Adrenal gland (tissue), 5 donors: Measurements from ENCODE around the gene TSPAN2.

Experiments
- POLR2A ChIP-seq, 2 donors: fragments of 450-650 bp; IDR thresholded peaks; one replicate each; pipeline ENCODE4 v1.6.1; 2017; ENCODE audit warnings: antibody characterized with exemption in 2 of 2, mild to moderate bottlenecking in 2 of 2, moderate library complexity in 1 of 2
- TF ChIP-seq, protein P1 (sequence below), 6 experiments: fragments of 450-650 bp in 4 of 6; fragments of 200-600 bp in 2 of 6; sonication (generic) in 1 of 6; IDR thresholded peaks; 1 replicate in 5 of 6; 2 replicates in 1 of 6; pipeline versions ENCODE4 v1.5.1 to v1.8.0; 2016 to 2021; ENCODE audit warnings: antibody characterized with exemption in 6 of 6, mild to moderate bottlenecking in 2 of 6, moderate library complexity in 1 of 6
- donor health status: DM: no; HTN: no; CAD: no.

DNA sequence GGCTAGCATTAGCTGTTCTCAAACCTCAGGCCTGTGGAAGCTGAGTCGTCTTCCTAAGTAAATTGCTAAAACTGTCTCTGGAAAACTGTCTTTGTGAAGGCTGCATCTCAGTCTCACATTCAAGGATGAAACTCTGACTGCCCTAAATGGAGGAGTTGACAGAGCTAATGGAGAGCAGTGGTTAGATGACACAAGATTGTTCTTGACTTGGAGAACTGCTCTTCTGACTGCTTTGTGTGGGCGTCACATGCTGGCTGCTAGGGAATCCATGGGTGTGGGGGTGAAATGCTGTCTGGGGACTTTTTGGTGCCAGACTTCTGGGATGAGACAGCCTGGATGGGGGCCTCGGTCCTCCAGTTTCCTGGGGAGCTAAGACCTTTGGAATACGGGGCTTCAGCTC is 24.5 kb upstream of the TSPAN2 start:
- TF ChIP-seq, protein P1, sequence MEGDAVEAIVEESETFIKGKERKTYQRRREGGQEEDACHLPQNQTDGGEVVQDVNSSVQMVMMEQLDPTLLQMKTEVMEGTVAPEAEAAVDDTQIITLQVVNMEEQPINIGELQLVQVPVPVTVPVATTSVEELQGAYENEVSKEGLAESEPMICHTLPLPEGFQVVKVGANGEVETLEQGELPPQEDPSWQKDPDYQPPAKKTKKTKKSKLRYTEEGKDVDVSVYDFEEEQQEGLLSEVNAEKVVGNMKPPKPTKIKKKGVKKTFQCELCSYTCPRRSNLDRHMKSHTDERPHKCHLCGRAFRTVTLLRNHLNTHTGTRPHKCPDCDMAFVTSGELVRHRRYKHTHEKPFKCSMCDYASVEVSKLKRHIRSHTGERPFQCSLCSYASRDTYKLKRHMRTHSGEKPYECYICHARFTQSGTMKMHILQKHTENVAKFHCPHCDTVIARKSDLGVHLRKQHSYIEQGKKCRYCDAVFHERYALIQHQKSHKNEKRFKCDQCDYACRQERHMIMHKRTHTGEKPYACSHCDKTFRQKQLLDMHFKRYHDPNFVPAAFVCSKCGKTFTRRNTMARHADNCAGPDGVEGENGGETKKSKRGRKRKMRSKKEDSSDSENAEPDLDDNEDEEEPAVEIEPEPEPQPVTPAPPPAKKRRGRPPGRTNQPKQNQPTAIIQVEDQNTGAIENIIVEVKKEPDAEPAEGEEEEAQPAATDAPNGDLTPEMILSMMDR (IDR thresholded peaks at IDR 0.05): no peak
- no peak for TF ChIP-seq POLR2A (IDR thresholded peaks at IDR 0.05)
